Measurements from ENCODE around the gene BIVM. TPM values are rescaled to one million over a fixed set of nuclear protein-coding genes. Genes with fewer than 3 reads are reported as not detected.

Gene BIVM
- total RNA-seq, 1 donor from 2014 or later, result 34.9 TPM

Other genes with a start within 250 kb of the BIVM start
- gene TPP2, start 202.1 kb upstream of the BIVM start, total RNA-seq, result 77.3 and 80.0 TPM in 2 replicates
- gene METTL21C, start 104.1 kb upstream of the BIVM start, total RNA-seq, result not detected in 2 replicates
- 55.4 and 65.6 TPM in 2 replicates for gene TEX30, start 25.3 kb upstream of the BIVM start, total RNA-seq
- 13.2 and 15.6 TPM in 2 replicates for gene POGLUT2, start 143 bp upstream of the BIVM start, total RNA-seq
- gene ERCC5, start 46.9 kb downstream of the BIVM start, total RNA-seq, result 39.4 and 47.4 TPM in 2 replicates

All from activated CD4-positive, alpha-beta T cell treated with anti-CD3 and anti-CD28 coated beads, Interleukin-2, amount 10 ng/mL, durations not matched to agents 24 days and 14 days (primary cell).